ENCODE measurements around the gene UGT3A2.

DNA sequence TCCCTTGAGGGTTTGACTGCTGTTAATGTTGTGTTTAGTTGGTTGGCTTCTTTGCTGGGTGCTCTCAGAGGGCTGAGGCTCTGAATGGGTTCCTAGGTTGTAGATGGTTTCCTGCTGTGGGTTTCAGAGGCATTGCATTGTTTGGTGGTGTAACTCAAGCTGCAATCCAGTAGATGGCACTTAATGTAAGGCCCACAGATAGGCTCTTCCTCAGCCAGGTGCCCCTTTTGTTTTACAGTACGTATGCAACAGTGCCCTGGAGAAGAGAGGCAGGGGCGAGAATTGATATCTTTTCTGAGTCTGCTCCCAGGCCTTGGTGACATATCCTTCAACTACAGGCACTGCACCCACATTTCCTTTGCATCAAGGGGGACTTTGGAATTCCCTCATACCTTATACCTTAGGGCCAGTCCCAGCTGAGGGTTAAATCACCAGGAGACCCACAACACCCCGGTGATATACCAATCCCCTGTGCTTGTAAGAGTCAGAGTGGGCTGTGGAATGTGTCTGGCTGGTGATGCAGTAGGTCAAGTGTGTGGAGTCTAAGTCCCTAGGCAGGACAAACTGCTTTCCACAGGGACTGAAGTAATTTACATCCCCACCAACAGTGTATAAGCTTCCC lies 7.0 kb upstream of the UGT3A2 start:
- TF ChIP-seq POLR2AphosphoS5 (IDR thresholded peaks at IDR 0.05; ENCODE audit: borderline replicate concordance, low read depth, low read length), result no peak
- TF ChIP-seq EZH2 (IDR thresholded peaks at IDR 0.05), result no peak
- TF ChIP-seq FOXP2 (optimal IDR thresholded peaks at IDR 0.05; ENCODE audit: control extremely low read depth, extremely low read length, insufficient read depth), result no peak

Measured in SK-N-MC (cell line).